HG03280 (cell line): Measurements from ENCODE around the gene ALPK3.
"Not testable (repeated sequence)": the region's sequence is repeated elsewhere in the genome, so short reads cannot be mapped to it uniquely, and the experiment has no call there.

ENCODE experiments used
- ATAC-seq: cut with Tn5 transposase; IDR thresholded peaks from one replicate; pipeline ENCODE4 v1.9.1; 2021; ENCODE audit warnings: mild to moderate bottlenecking, moderate library complexity; ENCODE audit not compliant: unreplicated experiment

The ALPK3 gene

DNA sequence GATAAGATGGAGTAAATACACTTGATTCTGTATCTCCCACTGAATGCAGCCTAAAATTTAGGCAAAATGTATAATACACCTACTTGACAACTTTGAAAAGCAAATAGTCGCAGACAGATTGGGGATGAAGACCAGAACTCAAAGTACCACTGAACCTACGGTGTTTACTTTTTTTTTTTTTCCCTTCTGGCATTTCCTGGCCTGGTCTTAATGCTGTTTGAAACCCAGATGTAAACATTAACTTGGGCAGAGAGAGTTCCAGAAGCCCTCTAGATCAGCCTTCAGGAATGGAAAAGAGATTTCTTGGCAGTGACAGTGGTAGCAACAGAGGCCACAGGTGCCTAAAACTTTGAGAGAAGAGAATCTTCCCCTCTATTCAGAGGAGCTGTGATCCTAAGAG is 27.8 kb downstream of the ALPK3 start:
- ATAC-seq = no peak

DNA sequence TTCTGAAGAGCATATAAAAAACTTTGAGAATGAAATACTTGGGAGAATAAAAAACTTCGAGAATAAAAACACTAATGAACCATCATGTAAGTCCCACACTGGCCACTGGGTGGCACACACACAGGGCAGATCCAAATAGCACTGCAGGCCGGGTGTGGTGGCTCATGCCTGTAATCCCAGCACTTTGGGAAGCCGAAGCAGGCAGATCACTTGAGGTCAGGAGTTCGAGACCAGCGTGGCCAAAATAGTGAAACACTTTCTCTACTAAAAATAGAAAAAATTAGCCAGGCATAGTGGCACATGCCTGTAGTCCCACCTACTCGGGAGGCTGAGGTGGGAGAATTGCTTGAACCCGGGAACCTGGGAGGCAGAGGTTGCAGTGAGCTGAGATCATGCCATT is 28.5 kb downstream of the ALPK3 start:
- not testable (repeated sequence) for ATAC-seq

DNA sequence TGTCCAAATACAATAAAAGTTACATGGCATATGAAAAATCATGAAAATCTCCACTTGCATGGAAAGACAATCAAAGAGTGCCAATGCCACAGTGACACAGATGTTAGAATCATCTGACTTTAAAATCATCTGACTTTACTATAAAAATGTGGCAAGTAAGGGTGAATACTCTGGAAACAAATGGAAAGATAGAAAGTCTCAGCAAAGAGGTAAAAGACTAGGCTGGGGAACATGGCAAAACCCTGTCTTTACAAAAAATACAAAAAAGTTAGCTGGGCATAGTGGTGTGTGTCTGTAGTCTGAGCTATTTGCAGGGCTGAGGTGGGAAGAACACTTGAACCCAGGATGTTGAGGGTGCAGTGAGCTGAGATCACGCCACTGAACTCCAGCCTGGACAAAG is 29.1 kb downstream of the ALPK3 start:
- ATAC-seq = no peak

DNA sequence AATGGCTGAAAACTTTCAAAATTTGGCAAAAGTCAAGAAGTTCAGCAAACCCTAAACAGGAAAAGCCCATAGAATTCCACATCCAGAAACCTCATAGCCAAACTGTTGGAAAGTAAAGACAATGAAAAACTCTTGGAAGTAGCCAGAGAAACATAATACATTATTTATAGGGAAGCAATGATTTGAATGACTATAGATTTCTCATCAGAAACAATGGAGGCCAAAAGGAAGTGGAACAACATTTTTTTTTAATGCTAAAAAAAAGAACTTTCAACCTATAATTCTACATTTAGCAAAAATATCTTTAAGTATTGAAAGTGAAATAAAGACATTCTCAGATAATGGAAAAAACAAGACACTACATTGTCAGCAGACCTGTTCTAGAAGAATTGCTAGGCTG is 30.2 kb downstream of the ALPK3 start:
- ATAC-seq = no peak

DNA sequence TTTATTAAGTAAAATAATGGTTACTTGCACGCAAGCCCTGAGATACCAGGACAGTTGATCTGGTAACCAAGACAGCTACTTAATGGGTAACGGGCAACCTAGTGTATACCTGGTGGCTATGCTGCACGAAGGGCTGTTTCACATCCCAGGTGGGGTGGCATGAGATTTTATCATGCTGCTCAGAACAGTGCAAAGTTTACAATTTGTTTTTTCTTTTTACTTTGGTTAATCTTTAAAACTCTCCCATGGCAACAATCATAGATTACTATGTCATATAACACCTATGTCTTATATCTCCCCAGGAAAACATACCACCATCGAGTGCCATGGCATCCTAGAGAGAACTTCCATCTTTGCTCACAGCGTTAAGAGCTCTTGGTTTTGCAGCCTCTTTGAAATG is 35.1 kb downstream of the ALPK3 start:
- ATAC-seq = no peak

DNA sequence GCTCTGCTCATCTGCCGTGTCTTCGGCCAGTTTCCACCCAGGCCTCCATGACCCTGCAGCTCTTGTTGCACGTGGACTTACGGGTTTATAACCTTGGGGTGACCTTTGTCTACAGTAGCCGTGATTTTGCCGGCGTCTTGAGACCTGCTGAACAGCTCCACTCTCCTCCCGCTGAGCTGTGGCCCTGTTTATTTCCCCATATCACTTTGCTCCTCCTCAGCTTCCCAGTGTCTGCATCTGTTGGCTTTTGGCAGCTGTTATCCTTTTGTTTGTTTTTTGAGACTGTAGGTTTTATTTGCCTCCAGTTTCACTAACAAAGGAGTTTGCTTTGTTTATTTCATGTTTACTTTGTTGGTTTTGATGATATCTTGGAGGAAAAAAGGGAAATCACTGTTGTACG is 38.0 kb downstream of the ALPK3 start:
- no peak for ATAC-seq

DNA sequence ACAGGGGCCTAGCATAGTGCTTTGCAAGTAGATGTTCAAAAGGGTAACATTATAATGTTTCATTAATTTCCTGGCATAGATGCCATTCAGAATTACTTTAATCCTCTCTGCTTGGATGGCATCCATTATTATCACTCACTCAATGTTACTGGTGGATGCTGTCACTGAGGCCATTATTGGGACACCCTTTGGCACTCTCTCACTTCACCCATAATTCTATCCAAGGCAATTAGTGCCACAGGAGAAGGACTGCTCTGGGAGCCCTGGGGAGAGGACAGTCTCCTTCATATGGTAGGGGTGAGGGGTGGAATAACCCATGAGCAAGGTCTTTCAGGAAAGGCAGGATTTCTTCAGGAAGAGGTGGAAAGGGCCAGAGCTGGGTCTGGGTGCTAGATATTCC is 38.6 kb downstream of the ALPK3 start:
- no peak for ATAC-seq

DNA sequence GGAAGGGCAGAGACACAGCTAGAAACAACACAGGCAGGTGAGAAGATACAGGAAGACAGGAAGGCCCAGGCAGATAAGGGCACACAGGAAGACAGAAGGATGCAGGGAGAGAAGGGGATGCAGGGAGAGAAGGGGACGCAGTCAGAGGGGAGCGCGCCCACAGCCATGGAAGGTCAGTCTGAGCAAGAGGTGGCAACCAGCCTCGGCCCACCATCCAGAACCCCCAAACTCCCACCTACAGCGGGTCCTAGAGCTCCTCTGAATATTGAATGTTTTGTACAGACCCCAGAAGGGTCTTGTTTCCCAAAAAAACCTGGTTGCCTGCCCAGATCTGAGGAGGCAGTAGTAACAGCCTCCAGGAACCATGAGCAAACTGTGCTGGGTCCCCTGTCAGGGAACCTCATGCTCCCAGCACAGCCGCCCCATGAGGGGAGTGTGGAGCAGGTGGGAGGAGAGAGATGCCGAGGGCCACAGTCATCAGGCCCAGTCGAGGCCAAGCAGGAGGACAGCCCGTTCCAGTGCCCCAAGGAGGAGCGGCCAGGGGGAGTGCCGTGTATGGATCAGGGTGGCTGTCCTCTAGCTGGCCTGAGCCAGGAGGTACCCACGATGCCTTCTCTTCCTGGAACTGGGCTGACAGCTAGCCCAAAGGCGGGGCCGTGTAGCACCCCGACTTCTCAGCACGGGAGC is 39.7 kb downstream of the ALPK3 start:
- no peak for ATAC-seq

DNA sequence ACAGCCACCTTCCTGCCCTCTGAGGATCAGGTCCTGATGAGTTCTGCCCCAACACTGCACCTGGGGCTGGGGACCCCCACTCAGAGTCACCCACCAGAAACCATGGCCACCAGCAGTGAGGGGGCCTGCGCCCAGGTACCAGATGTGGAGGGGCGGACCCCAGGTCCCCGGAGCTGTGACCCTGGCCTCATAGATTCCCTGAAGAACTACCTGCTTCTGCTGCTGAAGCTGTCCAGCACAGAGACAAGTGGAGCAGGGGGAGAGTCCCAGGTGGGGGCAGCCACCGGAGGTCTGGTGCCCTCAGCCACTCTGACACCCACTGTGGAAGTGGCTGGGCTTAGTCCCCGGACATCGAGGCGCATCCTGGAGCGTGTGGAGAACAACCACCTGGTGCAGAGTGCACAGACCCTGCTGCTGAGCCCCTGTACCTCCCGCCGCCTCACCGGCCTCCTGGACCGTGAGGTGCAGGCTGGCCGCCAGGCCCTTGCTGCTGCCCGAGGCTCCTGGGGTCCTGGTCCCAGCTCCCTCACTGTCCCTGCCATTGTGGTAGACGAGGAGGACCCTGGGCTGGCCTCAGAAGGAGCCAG is 40.4 kb downstream of the ALPK3 start:
- ATAC-seq = no peak

DNA sequence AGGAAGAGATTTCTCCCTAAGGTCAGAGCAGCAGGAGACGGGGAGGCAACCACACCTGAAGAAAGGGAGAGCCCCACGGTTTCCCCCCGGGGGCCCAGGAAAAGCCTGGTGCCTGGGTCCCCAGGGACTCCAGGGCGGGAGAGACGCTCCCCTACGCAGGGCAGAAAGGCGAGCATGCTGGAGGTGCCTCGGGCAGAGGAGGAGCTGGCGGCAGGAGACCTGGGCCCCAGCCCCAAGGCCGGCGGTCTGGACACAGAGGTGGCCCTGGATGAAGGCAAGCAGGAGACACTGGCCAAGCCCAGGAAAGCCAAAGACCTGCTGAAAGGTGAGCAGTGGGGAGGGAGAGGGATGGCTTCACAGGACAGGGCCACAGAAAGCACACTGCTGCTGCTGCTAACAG is 41.1 kb downstream of the ALPK3 start:
- no peak for ATAC-seq

DNA sequence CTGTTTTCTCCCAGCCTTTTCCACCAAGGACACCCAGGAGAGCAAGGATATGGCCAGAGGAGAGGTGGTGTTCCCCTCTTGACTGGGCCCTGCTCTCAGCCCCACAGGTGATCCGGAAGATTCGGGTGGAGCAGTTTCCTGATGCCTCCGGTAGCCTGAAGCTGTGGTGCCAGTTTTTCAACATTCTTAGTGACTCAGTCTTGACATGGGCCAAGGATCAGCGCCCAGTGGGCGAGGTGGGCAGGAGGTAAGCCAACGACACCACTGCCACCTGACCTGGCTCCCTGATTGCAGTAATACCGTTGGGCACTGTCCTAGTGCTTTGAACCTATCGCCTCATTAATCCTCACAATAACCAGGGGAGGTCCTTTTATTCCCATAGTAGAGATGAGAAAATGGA is 42.0 kb downstream of the ALPK3 start:
- ATAC-seq = no peak

DNA sequence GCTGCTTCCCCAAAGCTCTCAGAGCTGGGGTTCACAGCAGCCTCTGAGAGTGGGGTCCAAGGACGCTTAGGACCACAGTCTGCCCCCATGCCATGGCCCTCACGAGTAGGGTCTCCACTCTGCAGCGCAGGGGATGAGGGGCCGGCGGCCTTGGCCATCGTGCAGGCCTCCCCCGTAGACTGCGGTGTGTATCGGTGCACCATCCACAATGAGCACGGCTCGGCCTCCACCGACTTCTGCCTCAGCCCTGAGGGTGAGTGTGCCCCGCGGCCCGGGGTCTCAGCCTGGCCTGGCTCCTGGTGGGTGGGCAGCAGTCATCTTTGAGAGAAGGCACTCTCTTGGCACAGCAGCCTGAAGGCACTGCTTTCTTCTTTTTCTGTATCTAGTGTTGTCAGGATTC is 42.5 kb downstream of the ALPK3 start:
- no peak for ATAC-seq

DNA sequence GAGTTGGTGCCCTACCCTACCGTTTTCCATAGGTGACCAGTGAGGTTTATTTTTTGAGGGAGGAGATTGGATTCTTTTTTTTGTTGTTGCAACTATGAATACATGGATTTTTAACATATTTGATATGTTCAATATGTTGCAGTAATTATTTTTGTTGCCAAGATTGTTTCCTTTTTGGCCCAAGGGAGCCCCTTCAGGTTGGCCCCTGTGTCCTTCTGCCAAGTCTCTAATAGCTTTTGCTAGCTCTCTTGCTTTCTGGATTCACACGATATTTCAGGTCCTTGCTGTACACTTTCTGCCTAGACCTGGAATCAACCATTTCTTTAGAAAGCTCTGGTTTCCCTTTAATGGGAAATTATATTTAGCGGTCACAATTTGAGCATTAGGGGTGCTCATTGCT is 44.6 kb downstream of the ALPK3 start:
- ATAC-seq = no peak

DNA sequence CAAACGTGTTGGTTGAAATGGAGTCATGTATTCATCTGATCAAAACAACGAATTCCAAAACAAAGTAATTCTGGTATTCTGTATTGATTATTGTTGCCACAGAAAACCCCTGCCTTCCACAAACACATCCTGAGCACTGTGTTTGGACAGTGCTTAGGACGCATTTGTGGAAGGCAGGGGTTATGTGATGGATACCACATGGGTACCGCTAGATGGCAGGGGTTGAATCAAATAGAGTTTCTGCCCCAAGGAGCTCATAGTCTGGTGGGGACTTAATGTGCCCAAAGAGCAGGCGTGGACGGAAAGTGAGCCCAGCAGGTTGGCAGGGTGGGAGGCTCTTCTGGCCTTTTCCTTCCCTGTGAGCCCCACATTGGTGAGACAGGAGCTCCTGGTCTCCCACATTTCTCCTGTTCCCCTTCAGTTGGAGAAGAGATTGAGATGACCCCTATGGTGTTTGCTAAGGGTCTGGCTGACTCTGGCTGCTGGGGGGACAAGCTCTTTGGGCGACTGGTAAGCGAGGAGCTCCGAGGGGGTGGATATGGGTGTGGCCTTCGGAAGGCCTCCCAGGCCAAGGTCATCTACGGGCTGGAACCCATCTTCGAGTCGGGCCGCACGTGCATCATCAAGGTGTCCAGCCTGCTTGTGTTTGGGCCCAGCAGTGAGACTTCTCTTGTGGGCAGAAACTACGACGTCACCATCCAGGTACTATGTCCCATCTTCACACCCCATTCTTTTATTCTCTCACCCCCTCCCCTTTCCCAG is 45.2 kb downstream of the ALPK3 start:
- no peak for ATAC-seq

DNA sequence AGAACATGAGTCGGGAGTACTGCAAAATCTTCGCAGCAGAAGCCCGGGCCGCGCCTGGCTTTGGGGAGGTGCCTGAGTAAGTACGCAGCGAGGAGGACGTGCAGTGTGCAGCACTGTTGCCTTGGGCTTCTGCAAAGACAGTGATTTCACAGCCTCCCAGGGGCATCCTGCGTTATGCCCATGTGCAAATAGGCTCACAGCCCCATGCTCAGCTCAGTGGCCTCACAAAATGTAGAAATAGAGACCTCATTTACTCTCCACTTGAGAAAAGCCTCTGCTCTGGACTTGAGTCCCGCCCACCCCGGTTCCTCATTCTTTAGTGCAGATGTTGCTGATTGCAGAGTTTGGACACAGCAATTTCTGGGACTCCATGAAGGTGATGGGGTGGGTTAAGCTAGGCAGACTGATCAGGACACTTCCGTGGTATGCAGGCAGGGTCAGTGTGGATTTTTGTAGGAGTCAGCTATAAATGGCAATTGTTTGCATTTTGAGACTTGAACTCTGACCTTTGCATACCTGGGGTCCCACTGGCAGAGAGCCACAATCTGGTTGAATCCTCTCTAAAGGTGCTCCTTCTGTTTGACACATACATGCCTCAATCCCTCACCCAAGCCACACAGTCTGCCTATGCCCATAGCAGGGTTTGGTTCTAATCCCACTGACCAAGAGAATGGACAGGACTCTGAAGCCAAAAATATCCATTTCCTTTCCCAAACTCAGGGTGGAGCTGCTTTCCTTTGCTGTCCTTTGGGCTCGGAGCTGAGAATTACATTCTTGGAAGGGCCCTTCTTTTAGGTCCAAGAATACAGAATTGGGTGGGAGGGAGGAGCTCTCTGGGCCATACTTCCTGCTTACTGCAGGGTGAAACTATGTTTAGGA is 46.6 kb downstream of the ALPK3 start:
- ATAC-seq = no peak

DNA sequence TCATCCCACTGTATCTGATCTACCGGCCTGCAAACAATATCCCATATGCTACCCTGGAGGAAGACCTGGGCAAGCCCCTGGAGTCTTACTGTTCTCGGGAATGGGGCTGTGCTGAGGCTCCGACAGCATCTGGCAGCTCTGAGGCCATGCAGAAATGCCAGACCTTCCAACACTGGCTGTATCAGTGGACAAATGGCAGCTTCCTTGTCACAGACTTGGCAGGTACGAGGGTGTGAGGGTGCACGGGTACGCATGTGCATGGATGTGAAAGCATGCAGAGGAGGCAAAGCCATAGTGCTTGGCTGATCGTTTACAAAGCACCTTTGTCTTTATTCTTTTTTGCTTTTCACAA is 47.3 kb downstream of the ALPK3 start:
- ATAC-seq = no peak

DNA sequence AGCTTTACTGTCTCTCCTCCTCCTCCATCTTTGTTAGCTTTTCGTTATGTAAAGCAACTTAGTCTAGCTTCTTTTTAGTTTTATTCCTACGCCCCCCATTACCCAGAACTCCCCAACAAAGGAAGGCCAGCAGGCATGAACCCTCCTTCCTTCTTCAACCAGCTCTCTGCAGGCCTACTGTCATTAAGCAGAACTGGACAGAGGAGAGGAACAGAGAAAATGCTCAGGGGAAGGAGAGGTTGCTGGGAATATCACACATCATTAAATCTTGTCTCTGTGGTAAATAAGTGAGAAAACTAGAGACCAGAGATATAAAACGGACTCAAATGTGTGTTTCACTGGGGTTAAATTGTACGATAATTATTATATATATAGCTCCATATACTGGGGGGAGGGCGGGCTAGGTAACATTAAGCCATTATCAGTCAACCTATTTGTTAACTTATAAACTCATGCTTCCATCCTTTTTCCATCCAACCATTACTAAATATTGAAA is 48.0 kb downstream of the ALPK3 start:
- ATAC-seq = no peak

DNA sequence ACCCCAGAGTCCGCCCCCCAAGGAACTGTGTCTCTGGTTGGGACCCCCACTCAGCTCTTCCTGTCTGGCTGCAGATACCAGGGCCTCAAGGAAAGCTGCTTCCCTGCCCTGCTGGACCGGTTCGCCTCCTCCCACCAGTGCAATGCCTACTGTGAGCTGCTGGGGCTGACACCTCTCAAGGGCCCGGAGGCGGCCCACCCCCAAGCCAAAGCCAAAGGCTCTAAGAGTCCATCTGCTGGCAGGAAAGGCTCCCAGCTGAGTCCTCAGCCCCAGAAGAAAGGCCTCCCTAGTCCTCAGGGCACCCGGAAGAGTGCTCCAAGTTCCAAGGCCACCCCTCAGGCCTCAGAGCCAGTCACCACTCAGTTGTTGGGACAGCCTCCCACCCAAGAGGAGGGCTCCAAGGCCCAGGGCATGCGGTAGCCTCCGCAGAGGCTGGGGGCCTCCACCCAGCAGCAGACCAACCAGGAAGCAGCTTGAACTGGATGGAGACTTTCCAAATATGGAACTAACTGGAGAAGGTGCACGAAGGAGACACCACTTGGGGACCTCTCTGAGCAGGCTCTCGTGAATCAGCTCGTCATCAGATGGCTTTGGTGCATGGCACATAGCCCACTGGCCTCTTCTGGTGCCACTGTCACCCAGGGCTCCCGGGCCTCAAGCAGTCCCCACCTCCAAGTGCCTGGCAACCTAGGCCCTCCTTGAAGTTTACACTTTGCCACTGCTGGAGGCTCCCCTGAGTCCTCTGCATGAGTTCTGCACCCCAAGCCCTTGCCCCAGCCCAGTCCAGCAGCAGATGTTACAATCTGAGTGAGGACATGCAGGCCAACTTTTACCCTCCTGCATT is 51.1 kb downstream of the ALPK3 start:
- no peak for ATAC-seq

DNA sequence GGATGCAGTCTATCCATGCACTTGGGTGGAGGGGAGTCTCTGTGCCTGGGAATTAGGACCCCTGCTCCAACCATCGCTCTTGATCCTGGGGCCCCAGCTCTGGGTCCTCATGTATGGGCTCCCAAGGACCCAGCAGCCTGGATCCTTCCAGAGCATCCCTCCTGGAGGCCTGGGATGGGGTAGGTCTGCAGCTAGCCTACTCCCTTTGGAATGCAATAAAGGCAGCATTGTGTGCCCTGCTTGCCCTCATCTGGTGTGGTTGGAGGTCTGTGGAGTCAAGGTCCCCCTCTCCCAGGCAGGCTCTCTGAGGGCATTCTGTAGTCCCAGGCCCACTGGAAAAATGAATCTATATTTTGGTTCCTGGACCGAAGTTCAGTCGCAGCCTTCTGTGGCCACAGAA is 52.4 kb downstream of the ALPK3 start:
- ATAC-seq = no peak

DNA sequence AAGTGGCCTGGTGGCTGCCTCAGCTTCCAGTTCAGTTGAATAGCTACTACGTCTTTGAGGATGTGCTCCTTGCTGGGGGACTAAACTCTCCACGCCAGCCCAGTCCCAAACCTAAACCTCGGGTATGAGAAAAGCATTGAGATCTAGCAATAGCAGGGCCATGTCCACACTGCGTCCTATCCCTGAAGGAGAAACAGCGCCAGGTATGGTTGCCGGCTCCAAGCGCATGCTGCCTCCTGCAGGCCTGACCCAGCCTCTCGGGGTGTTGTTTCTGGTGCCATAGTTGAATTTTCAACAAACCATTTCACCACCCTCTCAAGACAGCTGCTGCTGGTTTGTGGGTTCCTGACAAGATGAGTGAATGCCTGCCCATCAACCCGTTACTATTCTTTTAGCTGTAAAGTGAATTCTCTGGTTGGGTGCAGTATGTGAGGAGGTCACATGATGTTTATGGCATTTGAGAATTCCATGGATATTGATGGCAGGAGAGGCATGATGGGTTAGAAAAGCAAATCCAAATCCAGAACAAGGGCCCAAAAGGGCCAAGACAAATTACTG is 54.4 kb downstream of the ALPK3 start:
- no peak for ATAC-seq
